Ishikawa (cell line): ENCODE results near the gene SAMD4B.

ENCODE experiments used
- CEBPB ChIP-seq: IDR thresholded peaks from 2 replicates; pipeline ENCODE4 v1.6.1; 2012
- EP300 ChIP-seq: IDR thresholded peaks from 2 replicates; pipeline ENCODE4 v1.6.1; 2012; ENCODE audit warnings: borderline replicate concordance
- RAD21 ChIP-seq: IDR thresholded peaks from 2 replicates; pipeline ENCODE4 v1.6.1; 2012; ENCODE audit warnings: low read depth
- TAF1 ChIP-seq: IDR thresholded peaks from 2 replicates; pipeline ENCODE4 v1.6.1; 2012; ENCODE audit warnings: low read depth, mild to moderate bottlenecking
- YY1 ChIP-seq: IDR thresholded peaks from 2 replicates; pipeline ENCODE4 v1.6.1; 2012; ENCODE audit warnings: low read depth
- ZBTB7A ChIP-seq: IDR thresholded peaks from 2 replicates; pipeline ENCODE4 v1.6.1; 2012; ENCODE audit warnings: low read depth
- TF ChIP-seq, protein P1 (sequence below): IDR thresholded peaks from 2 replicates; pipeline ENCODE4 v1.6.1; 2012; ENCODE audit warnings: low read depth, mild to moderate bottlenecking

DNA sequence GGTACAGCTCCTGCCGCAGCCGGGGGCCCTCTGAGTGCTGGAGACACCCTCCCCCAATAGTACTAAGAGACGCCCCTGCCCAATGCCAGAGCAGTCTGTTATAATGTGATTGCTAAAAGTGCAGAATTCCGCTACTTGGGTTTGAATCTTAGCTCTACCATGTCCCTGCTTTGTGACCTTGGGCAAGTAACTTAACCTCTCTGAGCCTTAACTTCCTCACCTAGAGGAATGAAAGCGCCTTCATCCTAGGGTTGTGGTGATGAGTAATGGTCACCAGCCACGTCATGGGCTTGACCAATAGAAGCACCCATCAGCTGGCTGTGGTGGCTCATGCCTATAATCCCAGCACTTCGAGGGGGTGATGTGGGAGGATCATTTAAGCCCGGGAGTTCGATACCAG lies 76.8 kb downstream of the SAMD4B start:
- no peak for TF ChIP-seq RAD21
- TF ChIP-seq, protein P1, sequence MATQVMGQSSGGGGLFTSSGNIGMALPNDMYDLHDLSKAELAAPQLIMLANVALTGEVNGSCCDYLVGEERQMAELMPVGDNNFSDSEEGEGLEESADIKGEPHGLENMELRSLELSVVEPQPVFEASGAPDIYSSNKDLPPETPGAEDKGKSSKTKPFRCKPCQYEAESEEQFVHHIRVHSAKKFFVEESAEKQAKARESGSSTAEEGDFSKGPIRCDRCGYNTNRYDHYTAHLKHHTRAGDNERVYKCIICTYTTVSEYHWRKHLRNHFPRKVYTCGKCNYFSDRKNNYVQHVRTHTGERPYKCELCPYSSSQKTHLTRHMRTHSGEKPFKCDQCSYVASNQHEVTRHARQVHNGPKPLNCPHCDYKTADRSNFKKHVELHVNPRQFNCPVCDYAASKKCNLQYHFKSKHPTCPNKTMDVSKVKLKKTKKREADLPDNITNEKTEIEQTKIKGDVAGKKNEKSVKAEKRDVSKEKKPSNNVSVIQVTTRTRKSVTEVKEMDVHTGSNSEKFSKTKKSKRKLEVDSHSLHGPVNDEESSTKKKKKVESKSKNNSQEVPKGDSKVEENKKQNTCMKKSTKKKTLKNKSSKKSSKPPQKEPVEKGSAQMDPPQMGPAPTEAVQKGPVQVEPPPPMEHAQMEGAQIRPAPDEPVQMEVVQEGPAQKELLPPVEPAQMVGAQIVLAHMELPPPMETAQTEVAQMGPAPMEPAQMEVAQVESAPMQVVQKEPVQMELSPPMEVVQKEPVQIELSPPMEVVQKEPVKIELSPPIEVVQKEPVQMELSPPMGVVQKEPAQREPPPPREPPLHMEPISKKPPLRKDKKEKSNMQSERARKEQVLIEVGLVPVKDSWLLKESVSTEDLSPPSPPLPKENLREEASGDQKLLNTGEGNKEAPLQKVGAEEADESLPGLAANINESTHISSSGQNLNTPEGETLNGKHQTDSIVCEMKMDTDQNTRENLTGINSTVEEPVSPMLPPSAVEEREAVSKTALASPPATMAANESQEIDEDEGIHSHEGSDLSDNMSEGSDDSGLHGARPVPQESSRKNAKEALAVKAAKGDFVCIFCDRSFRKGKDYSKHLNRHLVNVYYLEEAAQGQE, result no peak
- TF ChIP-seq CEBPB, result no peak
- TF ChIP-seq YY1, result no peak
- TF ChIP-seq EP300, result no peak
- no peak for TF ChIP-seq TAF1
- no peak for TF ChIP-seq ZBTB7A
